Mucosa of descending colon (tissue), 3 donors: ENCODE data around the gene ADAMTS17. TPM values are rescaled to one million over a fixed set of nuclear protein-coding genes. Genes with fewer than 3 reads are reported as not detected.

Experiments
- ATAC-seq: fragments of 200-7000 bp; cut with Tn5 transposase; one replicate; pipeline ENCODE4 v1.9.1; 2020; ENCODE audit warnings: mild to moderate bottlenecking, moderate library complexity
- DNase-seq, 3 donors: peaks; one replicate each; pipeline ENCODE4 v3.0.0-alpha.2; 2020
- H3K36me3 ChIP-seq: fragments of 200-600 bp; one replicate; pipeline ENCODE4 v1.8.0; 2021; ENCODE audit warnings: low read depth, mild to moderate bottlenecking
- H3K4me1 ChIP-seq: fragments of 200-600 bp; one replicate; pipeline ENCODE4 v1.8.0; 2021; ENCODE audit warnings: low read depth, mild to moderate bottlenecking
- H3K4me3 ChIP-seq: fragments of 200-600 bp; one replicate; pipeline ENCODE4 v1.8.0; 2021; ENCODE audit warnings: mild to moderate bottlenecking
- H3K9me3 ChIP-seq: fragments of 200-600 bp; one replicate; pipeline ENCODE4 v1.8.0; 2021; ENCODE audit warnings: mild to moderate bottlenecking
- intact Hi-C, 2 donors: fragments of 100-400 bp; cut with DNase I in 1 of 2; cut with micrococcal nuclease in 1 of 2; formaldehyde crosslinking; loops; one replicate each; pipeline versions ENCODE4 v1.11.0 to v1.11.1; 2022; cut with DNase I, micrococcal nuclease
- total RNA-seq, 3 donors: library from RNA; stranded (reverse); fragmentation: NEBNext Ultra II Directional in 2 of 3; extraction: Animal tissue kit (Norgen Biotek cat#: 25700) in 2 of 3; gene quantifications; one replicate each; pipeline versions ENCODE4 v1.2.1 to v1.2.4, GENCODE V29; 2021 to 2023
- TF ChIP-seq, protein P1 (sequence below): fragments of 200-600 bp; IDR thresholded peaks from one replicate; pipeline ENCODE4 v1.8.0; 2022; ENCODE audit warnings: antibody characterized with exemption, mild to moderate bottlenecking
- donor health status: DM: no; HTN: no; CAD: no; lungs with moderate emphysema.
- donor health status: DM: no; HTN: no; CAD: no.
- donor health status: DM: no; HTN: yes; CAD: no.

The ADAMTS17 gene
- total RNA-seq, 3 donors from 2014 or later = 5.2 to 13.8 (median 6.3) TPM

- TF ChIP-seq, protein P1, sequence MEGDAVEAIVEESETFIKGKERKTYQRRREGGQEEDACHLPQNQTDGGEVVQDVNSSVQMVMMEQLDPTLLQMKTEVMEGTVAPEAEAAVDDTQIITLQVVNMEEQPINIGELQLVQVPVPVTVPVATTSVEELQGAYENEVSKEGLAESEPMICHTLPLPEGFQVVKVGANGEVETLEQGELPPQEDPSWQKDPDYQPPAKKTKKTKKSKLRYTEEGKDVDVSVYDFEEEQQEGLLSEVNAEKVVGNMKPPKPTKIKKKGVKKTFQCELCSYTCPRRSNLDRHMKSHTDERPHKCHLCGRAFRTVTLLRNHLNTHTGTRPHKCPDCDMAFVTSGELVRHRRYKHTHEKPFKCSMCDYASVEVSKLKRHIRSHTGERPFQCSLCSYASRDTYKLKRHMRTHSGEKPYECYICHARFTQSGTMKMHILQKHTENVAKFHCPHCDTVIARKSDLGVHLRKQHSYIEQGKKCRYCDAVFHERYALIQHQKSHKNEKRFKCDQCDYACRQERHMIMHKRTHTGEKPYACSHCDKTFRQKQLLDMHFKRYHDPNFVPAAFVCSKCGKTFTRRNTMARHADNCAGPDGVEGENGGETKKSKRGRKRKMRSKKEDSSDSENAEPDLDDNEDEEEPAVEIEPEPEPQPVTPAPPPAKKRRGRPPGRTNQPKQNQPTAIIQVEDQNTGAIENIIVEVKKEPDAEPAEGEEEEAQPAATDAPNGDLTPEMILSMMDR = no peak
- no peak overlapping the region for H3K4me3 ChIP-seq
- no peaks in the 10 kb centered on the region for H3K4me1 ChIP-seq
- ATAC-seq (no peak), DNase-seq (no peak)
- intact Hi-C loops = no loop called here
- no peaks in the 10 kb centered on the region for H3K36me3 ChIP-seq
- H3K9me3 ChIP-seq = no peaks in the 10 kb centered on the region
These were observed 237.9 kb downstream of the ADAMTS17 start for GRCh38 chr15:100103828-100104227.

DNA sequence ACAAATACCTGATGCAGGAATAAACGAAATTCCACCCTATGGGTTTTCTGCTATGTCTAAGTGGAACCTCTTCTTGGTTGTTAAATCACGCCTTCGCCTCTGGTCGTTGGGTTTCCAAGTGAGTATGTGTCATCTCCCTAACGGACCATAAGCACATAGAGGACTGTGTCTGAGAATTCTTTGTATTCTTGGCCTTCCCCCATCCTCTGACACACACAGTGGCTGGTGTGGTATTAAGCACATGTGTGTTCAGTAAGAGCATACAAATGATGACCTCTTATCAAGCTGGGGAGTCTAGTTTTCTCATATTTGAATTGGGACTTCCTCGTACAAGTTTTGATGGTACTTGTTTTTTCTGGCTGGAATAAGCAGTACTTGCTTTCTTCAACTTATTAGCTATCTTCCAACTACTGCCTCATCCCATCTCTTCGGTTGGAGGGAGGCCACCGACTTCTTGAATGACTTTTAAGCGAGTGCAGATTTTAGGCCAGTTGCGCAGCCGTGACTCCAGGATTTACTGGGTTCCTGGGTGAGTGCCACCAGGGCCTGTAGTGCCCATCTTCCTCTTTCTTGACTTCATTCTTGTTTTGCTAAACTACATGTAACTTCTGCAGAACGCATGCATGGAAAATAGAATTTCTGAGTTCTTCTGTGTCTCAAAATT is 240.2 kb downstream of the ADAMTS17 start:
- Histone ChIP-seq H3K9me3 (no peaks in the 10 kb centered on the region), H3K36me3 (no peaks in the 10 kb centered on the region), H3K4me1 (no peaks in the 10 kb centered on the region), H3K4me3 (no peak overlapping the region)
- DNase-seq (no peak), ATAC-seq (no peak)
- TF ChIP-seq, protein P1 = no peak
- intact Hi-C loops = no loop called here

DNA sequence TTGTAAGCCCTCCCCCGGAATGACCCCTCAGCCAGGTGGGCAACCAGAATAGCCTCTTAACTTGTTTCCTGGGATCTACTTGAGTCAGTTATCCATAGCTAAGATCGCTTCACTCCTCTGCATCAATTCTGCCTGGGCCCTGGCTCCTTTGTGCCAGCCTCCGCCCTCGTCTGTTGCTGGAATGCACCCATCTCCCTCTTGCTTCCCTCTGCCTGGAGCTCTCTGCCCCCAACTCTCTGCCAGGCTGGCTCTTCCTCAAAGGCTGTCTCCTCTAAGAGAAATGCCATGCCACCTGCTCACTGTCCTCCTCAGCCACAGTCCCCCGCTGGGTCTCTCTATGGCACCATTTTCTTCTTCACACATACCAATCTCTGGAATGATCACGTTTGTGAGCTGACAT is 240.8 kb downstream of the ADAMTS17 start:
- no peaks in the 10 kb centered on the region for H3K36me3 ChIP-seq
- intact Hi-C loops = no loop called here
- no peak for ATAC-seq
- DNase-seq = no peak
- no peaks in the 10 kb centered on the region for H3K4me1 ChIP-seq
- TF ChIP-seq, protein P1 = no peak
- no peak overlapping the region for H3K4me3 ChIP-seq
- no peaks in the 10 kb centered on the region for H3K9me3 ChIP-seq

- Histone ChIP-seq H3K4me1 (no peaks in the 10 kb centered on the region), H3K4me3 (no peak overlapping the region), H3K9me3 (no peaks in the 10 kb centered on the region), H3K36me3 (no peaks in the 10 kb centered on the region)
- TF ChIP-seq, protein P1 = no peak
- ATAC-seq (no peak), DNase-seq (no peak)
- intact Hi-C loops = no loop called here
These were observed 241.8 kb downstream of the ADAMTS17 start for GRCh38 chr15:100099976-100100375.

DNA sequence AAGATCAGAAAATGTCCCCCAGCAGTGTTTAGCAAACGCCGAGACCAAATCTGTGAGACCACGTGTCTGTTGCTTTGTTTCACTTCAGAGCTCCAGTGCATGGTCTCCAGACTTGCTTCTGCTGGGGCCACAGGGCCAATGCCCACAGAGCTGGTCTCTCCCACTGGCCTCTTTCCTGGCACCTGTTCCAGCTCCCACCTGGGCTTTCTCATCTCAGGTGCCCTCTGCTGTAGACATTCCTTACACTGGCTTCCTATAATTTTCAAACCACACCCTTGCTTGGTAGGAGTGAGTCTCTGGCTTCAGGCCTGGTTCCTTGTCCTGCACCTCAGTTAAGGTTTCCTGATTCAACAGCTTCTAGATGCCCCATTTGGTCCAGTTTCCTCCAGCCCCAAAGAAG is 243.1 kb downstream of the ADAMTS17 start:
- intact Hi-C loops = no loop called here
- ATAC-seq = no peak
- DNase-seq = no peak
- Histone ChIP-seq H3K4me3 (no peak overlapping the region), H3K36me3 (no peaks in the 10 kb centered on the region), H3K9me3 (no peaks in the 10 kb centered on the region), H3K4me1 (no peaks in the 10 kb centered on the region)
- TF ChIP-seq, protein P1 = no peak
